ENCODE data around the gene POLR2F.

POLR2F gene

GRCh38 chr22:37985050-37985585 is 31.6 kb downstream of the POLR2F start:
- Histone ChIP-seq H3K9me3 (ENCODE audit: control insufficient read depth, insufficient read depth, low read length) (no peaks in the 10 kb centered on the region), H3K4me3 (ENCODE audit: low read depth, low read length) (no peak overlapping the region), H3K9ac (ENCODE audit: low read depth, low read length) (no peak overlapping the region), H3K4me1 (ENCODE audit: control insufficient read depth, insufficient read depth, low read length) (peaks cover 12% of the 10 kb centered on the region; the same call in 1 of the 2 replicates), H3K27me3 (ENCODE audit: control insufficient read depth, insufficient read depth, low read length) (peaks cover 23% of the 10 kb centered on the region), H3K27ac (ENCODE audit: low read depth, low read length) (no peak overlapping the region), H3K36me3 (ENCODE audit: control insufficient read depth, insufficient read depth, low read length) (no peaks in the 10 kb centered on the region)

- Histone ChIP-seq H3K9ac (ENCODE audit: low read depth, low read length) (no peak overlapping the region), H3K36me3 (ENCODE audit: control insufficient read depth, insufficient read depth, low read length) (no peaks in the 10 kb centered on the region), H3K4me3 (ENCODE audit: low read depth, low read length) (no peak overlapping the region), H3K27me3 (ENCODE audit: control insufficient read depth, insufficient read depth, low read length) (peaks cover 23% of the 10 kb centered on the region), H3K27ac (ENCODE audit: low read depth, low read length) (no peak overlapping the region), H3K9me3 (ENCODE audit: control insufficient read depth, insufficient read depth, low read length) (no peaks in the 10 kb centered on the region), H3K4me1 (ENCODE audit: control insufficient read depth, insufficient read depth, low read length) (peaks cover 12% of the 10 kb centered on the region; the same call in 1 of the 2 replicates)
These were observed 32.3 kb downstream of the POLR2F start for GRCh38 chr22:37985751-37986281.

- H3K4me3 ChIP-seq (ENCODE audit: low read depth, low read length): no peak overlapping the region
- H3K27me3 ChIP-seq (ENCODE audit: control insufficient read depth, insufficient read depth, low read length): peaks cover 23% of the 10 kb centered on the region
- no peaks in the 10 kb centered on the region for H3K9me3 ChIP-seq (ENCODE audit: control insufficient read depth, insufficient read depth, low read length)
- peaks cover 12% of the 10 kb centered on the region; the same call in 1 of the 2 replicates for H3K4me1 ChIP-seq (ENCODE audit: control insufficient read depth, insufficient read depth, low read length)
- no peak overlapping the region for H3K9ac ChIP-seq (ENCODE audit: low read depth, low read length)
- H3K27ac ChIP-seq (ENCODE audit: low read depth, low read length): no peak overlapping the region
- H3K36me3 ChIP-seq (ENCODE audit: control insufficient read depth, insufficient read depth, low read length): no peaks in the 10 kb centered on the region
These were observed 32.9 kb downstream of the POLR2F start for GRCh38 chr22:37986371-37986770.

GRCh38 chr22:37989146-37990045 is 35.9 kb downstream of the POLR2F start:
- H3K27me3 ChIP-seq (ENCODE audit: control insufficient read depth, insufficient read depth, low read length): peaks cover 11% of the 10 kb centered on the region
- H3K4me1 ChIP-seq (ENCODE audit: control insufficient read depth, insufficient read depth, low read length): peaks cover 7% of the 10 kb centered on the region; the same call in 1 of the 2 replicates
- no peaks in the 10 kb centered on the region for H3K36me3 ChIP-seq (ENCODE audit: control insufficient read depth, insufficient read depth, low read length)
- no peaks in the 10 kb centered on the region for H3K9me3 ChIP-seq (ENCODE audit: control insufficient read depth, insufficient read depth, low read length)
- no peak overlapping the region for H3K9ac ChIP-seq (ENCODE audit: low read depth, low read length)
- H3K27ac ChIP-seq (ENCODE audit: low read depth, low read length): no peak overlapping the region
- no peak overlapping the region for H3K4me3 ChIP-seq (ENCODE audit: low read depth, low read length)

- Histone ChIP-seq H3K4me1 (ENCODE audit: control insufficient read depth, insufficient read depth, low read length) (peaks cover 2% of the 10 kb centered on the region; the same call in 1 of the 2 replicates), H3K9ac (ENCODE audit: low read depth, low read length) (no peak overlapping the region), H3K4me3 (ENCODE audit: low read depth, low read length) (no peak overlapping the region), H3K36me3 (ENCODE audit: control insufficient read depth, insufficient read depth, low read length) (no peaks in the 10 kb centered on the region), H3K9me3 (ENCODE audit: control insufficient read depth, insufficient read depth, low read length) (no peaks in the 10 kb centered on the region), H3K27me3 (ENCODE audit: control insufficient read depth, insufficient read depth, low read length) (peaks cover 3% of the 10 kb centered on the region), H3K27ac (ENCODE audit: low read depth, low read length) (no peak overlapping the region)
These were observed 36.8 kb downstream of the POLR2F start for GRCh38 chr22:37990301-37990700.

- Histone ChIP-seq H3K36me3 (ENCODE audit: control insufficient read depth, insufficient read depth, low read length) (no peaks in the 10 kb centered on the region), H3K9ac (ENCODE audit: low read depth, low read length) (no peak overlapping the region), H3K27ac (ENCODE audit: low read depth, low read length) (no peak overlapping the region), H3K4me3 (ENCODE audit: low read depth, low read length) (no peak overlapping the region), H3K27me3 (ENCODE audit: control insufficient read depth, insufficient read depth, low read length) (no peaks in the 10 kb centered on the region), H3K4me1 (ENCODE audit: control insufficient read depth, insufficient read depth, low read length) (no peaks in the 10 kb centered on the region), H3K9me3 (ENCODE audit: control insufficient read depth, insufficient read depth, low read length) (no peaks in the 10 kb centered on the region)
These were observed 37.4 kb downstream of the POLR2F start for GRCh38 chr22:37990862-37991261.

GRCh38 chr22:37991731-37992442 is 38.4 kb downstream of the POLR2F start:
- Histone ChIP-seq H3K36me3 (ENCODE audit: control insufficient read depth, insufficient read depth, low read length) (no peaks in the 10 kb centered on the region), H3K27me3 (ENCODE audit: control insufficient read depth, insufficient read depth, low read length) (no peaks in the 10 kb centered on the region), H3K27ac (ENCODE audit: low read depth, low read length) (no peak overlapping the region), H3K4me1 (ENCODE audit: control insufficient read depth, insufficient read depth, low read length) (no peaks in the 10 kb centered on the region), H3K9ac (ENCODE audit: low read depth, low read length) (no peak overlapping the region), H3K9me3 (ENCODE audit: control insufficient read depth, insufficient read depth, low read length) (no peaks in the 10 kb centered on the region), H3K4me3 (ENCODE audit: low read depth, low read length) (no peak overlapping the region)

GRCh38 chr22:37994049-37994448 is 40.5 kb downstream of the POLR2F start:
- H3K36me3 ChIP-seq (ENCODE audit: control insufficient read depth, insufficient read depth, low read length): no peaks in the 10 kb centered on the region
- no peaks in the 10 kb centered on the region for H3K4me1 ChIP-seq (ENCODE audit: control insufficient read depth, insufficient read depth, low read length)
- no peak overlapping the region for H3K27ac ChIP-seq (ENCODE audit: low read depth, low read length)
- H3K27me3 ChIP-seq (ENCODE audit: control insufficient read depth, insufficient read depth, low read length): no peaks in the 10 kb centered on the region
- no peaks in the 10 kb centered on the region for H3K9me3 ChIP-seq (ENCODE audit: control insufficient read depth, insufficient read depth, low read length)
- H3K4me3 ChIP-seq (ENCODE audit: low read depth, low read length): no peak overlapping the region
- H3K9ac ChIP-seq (ENCODE audit: low read depth, low read length): no peak overlapping the region

- no peaks in the 10 kb centered on the region for H3K27me3 ChIP-seq (ENCODE audit: control insufficient read depth, insufficient read depth, low read length)
- no peak overlapping the region for H3K27ac ChIP-seq (ENCODE audit: low read depth, low read length)
- no peak overlapping the region for H3K9ac ChIP-seq (ENCODE audit: low read depth, low read length)
- no peaks in the 10 kb centered on the region for H3K36me3 ChIP-seq (ENCODE audit: control insufficient read depth, insufficient read depth, low read length)
- no peak overlapping the region for H3K4me3 ChIP-seq (ENCODE audit: low read depth, low read length)
- no peaks in the 10 kb centered on the region for H3K4me1 ChIP-seq (ENCODE audit: control insufficient read depth, insufficient read depth, low read length)
- H3K9me3 ChIP-seq (ENCODE audit: control insufficient read depth, insufficient read depth, low read length): no peaks in the 10 kb centered on the region
These were observed 41.5 kb downstream of the POLR2F start for GRCh38 chr22:37994982-37995381.

- H3K9me3 ChIP-seq (ENCODE audit: control insufficient read depth, insufficient read depth, low read length): no peaks in the 10 kb centered on the region
- H3K9ac ChIP-seq (ENCODE audit: low read depth, low read length): no peak overlapping the region
- no peaks in the 10 kb centered on the region for H3K27me3 ChIP-seq (ENCODE audit: control insufficient read depth, insufficient read depth, low read length)
- H3K27ac ChIP-seq (ENCODE audit: low read depth, low read length): no peak overlapping the region
- no peak overlapping the region for H3K4me3 ChIP-seq (ENCODE audit: low read depth, low read length)
- no peaks in the 10 kb centered on the region for H3K4me1 ChIP-seq (ENCODE audit: control insufficient read depth, insufficient read depth, low read length)
- no peaks in the 10 kb centered on the region for H3K36me3 ChIP-seq (ENCODE audit: control insufficient read depth, insufficient read depth, low read length)
These were observed 42.0 kb downstream of the POLR2F start for GRCh38 chr22:37995460-37995859.

Data from HUES48 (cell line).